ENCODE results near the gene SUGCT. TPM values are rescaled to one million over a fixed set of nuclear protein-coding genes. Genes with fewer than 3 reads are reported as not detected.

The SUGCT gene
- total RNA-seq, 3 donors from 2014 or later, result 2.3 to 4.5 (median 4.0) TPM

GRCh38 chr7:40721342-40721949 lies 586.6 kb downstream of the SUGCT start:
- no peaks in the 10 kb centered on the region for H3K4me1 ChIP-seq
- no peak overlapping the region for H3K27ac ChIP-seq
- no peaks in the 10 kb centered on the region for H3K9me3 ChIP-seq
- intact Hi-C loops (cut with DNase I; ENCODE audit: low total_unique reads), result no loop called here
- H3K36me3 ChIP-seq, result no peaks in the 10 kb centered on the region
- TF ChIP-seq CTCF (IDR thresholded peaks at IDR 0.05) (no peak), POLR2AphosphoS5 (IDR thresholded peaks at IDR 0.05) (no peak)
- no peak for DNase-seq (ENCODE audit: low spot score in 2 of 2)
- H3K27me3 ChIP-seq, result no peaks in the 10 kb centered on the region
- H3K4me3 ChIP-seq, result no peak overlapping the region

GRCh38 chr7:40722242-40722641 lies 587.4 kb downstream of the SUGCT start:
- H3K9me3 ChIP-seq, result no peaks in the 10 kb centered on the region
- intact Hi-C loops (cut with DNase I; ENCODE audit: low total_unique reads), result no loop called here
- no peak overlapping the region for H3K27ac ChIP-seq
- no peak for DNase-seq (ENCODE audit: low spot score in 2 of 2)
- H3K4me1 ChIP-seq, result no peaks in the 10 kb centered on the region
- no peak for TF ChIP-seq POLR2A (IDR thresholded peaks at IDR 0.05)
- TF ChIP-seq POLR2AphosphoS5 (IDR thresholded peaks at IDR 0.05), result no peak
- TF ChIP-seq CTCF (IDR thresholded peaks at IDR 0.05), result no peak
- no peak overlapping the region for H3K4me3 ChIP-seq
- no peaks in the 10 kb centered on the region for H3K36me3 ChIP-seq
- no peaks in the 10 kb centered on the region for H3K27me3 ChIP-seq

GRCh38 chr7:40723829-40724228 lies 589.0 kb downstream of the SUGCT start:
- peak overlapping the region in 1 of 2 donors; percentile 10 for H3K27ac ChIP-seq
- H3K9me3 ChIP-seq, result no peaks in the 10 kb centered on the region
- intact Hi-C loops (cut with DNase I; ENCODE audit: low total_unique reads), result no loop called here
- TF ChIP-seq POLR2A (IDR thresholded peaks at IDR 0.05) (no peak), POLR2AphosphoS5 (IDR thresholded peaks at IDR 0.05) (no peak), CTCF (IDR thresholded peaks at IDR 0.05) (no peak)
- no peaks in the 10 kb centered on the region for H3K36me3 ChIP-seq
- DNase-seq (ENCODE audit: low spot score in 2 of 2), result no peak
- H3K4me1 ChIP-seq, result no peaks in the 10 kb centered on the region
- no peaks in the 10 kb centered on the region for H3K27me3 ChIP-seq
- H3K4me3 ChIP-seq, result no peak overlapping the region

GRCh38 chr7:40726559-40726958 lies 591.8 kb downstream of the SUGCT start:
- no peak for DNase-seq (ENCODE audit: low spot score in 2 of 2)
- Histone ChIP-seq H3K4me3 (no peak overlapping the region), H3K9me3 (no peaks in the 10 kb centered on the region), H3K27ac (no peak overlapping the region), H3K36me3 (no peaks in the 10 kb centered on the region), H3K27me3 (no peaks in the 10 kb centered on the region), H3K4me1 (no peaks in the 10 kb centered on the region)
- TF ChIP-seq POLR2AphosphoS5 (IDR thresholded peaks at IDR 0.05), result no peak
- TF ChIP-seq CTCF (IDR thresholded peaks at IDR 0.05), result no peak
- no peak for TF ChIP-seq POLR2A (IDR thresholded peaks at IDR 0.05)
- intact Hi-C loops (cut with DNase I; ENCODE audit: low total_unique reads), result no loop called here

- intact Hi-C loops (cut with DNase I; ENCODE audit: low total_unique reads), result no loop called here
- Histone ChIP-seq H3K27me3 (no peaks in the 10 kb centered on the region), H3K4me3 (no peak overlapping the region), H3K36me3 (no peaks in the 10 kb centered on the region), H3K4me1 (no peaks in the 10 kb centered on the region), H3K27ac (no peak overlapping the region), H3K9me3 (no peaks in the 10 kb centered on the region)
- DNase-seq (ENCODE audit: low spot score in 2 of 2), result no peak
- no peak for TF ChIP-seq POLR2A (IDR thresholded peaks at IDR 0.05)
Observed at GRCh38 chr7:40733114-40733513, 598.3 kb downstream of the SUGCT start.

GRCh38 chr7:40733578-40733977 lies 598.8 kb downstream of the SUGCT start:
- TF ChIP-seq POLR2A (IDR thresholded peaks at IDR 0.05), result no peak
- TF ChIP-seq POLR2AphosphoS5 (IDR thresholded peaks at IDR 0.05), result no peak
- TF ChIP-seq CTCF (IDR thresholded peaks at IDR 0.05), result no peak
- Histone ChIP-seq H3K27me3 (no peaks in the 10 kb centered on the region), H3K4me3 (no peak overlapping the region), H3K4me1 (no peaks in the 10 kb centered on the region), H3K27ac (no peak overlapping the region), H3K36me3 (no peaks in the 10 kb centered on the region), H3K9me3 (no peaks in the 10 kb centered on the region)
- intact Hi-C loops (cut with DNase I; ENCODE audit: low total_unique reads), result no loop called here
- no peak for DNase-seq (ENCODE audit: low spot score in 2 of 2)
